ENCODE data around the gene EXOC6.
"Not testable (repeated sequence)": the region's sequence is repeated elsewhere in the genome, so short reads cannot be mapped to it uniquely, and the experiment has no call there.

DNA sequence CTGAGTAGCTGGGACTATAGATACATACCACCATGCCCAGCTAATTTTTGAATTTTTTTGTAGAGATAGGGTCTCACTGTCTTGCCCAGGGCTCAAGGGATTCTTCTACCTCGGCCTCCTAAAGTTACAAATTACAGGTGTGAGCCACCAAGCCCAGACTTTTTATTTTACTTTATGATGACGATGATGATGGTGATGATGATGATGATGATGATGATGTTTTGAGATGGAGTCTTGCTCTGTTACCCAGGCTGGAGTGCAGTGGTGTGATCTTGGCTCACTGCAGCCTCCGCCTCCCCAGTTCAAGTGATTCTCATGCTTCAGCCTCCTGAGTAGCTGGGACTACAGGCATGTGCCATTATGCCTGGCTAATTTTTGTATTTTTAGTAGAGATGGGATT is 252.8 kb downstream of the EXOC6 start:
- TF ChIP-seq EZH2 (IDR thresholded peaks at IDR 0.05; ENCODE audit: borderline replicate concordance, insufficient read depth, low read length, poor library complexity, severe bottlenecking); TAF1 (IDR thresholded peaks at IDR 0.05; ENCODE audit: low read depth); POLR2AphosphoS5 (IDR thresholded peaks at IDR 0.05); EP300 (conservative IDR thresholded peaks at IDR 0.05; ENCODE audit: poor library complexity, severe bottlenecking); REST (IDR thresholded peaks at IDR 0.05; ENCODE audit: borderline replicate concordance); SMC3 (conservative IDR thresholded peaks at IDR 0.05; ENCODE audit: poor library complexity); MXI1 (conservative IDR thresholded peaks at IDR 0.05; ENCODE audit: poor library complexity, severe bottlenecking); RAD21 (conservative IDR thresholded peaks at IDR 0.05): not testable (repeated sequence)
- TF ChIP-seq, protein P1, sequence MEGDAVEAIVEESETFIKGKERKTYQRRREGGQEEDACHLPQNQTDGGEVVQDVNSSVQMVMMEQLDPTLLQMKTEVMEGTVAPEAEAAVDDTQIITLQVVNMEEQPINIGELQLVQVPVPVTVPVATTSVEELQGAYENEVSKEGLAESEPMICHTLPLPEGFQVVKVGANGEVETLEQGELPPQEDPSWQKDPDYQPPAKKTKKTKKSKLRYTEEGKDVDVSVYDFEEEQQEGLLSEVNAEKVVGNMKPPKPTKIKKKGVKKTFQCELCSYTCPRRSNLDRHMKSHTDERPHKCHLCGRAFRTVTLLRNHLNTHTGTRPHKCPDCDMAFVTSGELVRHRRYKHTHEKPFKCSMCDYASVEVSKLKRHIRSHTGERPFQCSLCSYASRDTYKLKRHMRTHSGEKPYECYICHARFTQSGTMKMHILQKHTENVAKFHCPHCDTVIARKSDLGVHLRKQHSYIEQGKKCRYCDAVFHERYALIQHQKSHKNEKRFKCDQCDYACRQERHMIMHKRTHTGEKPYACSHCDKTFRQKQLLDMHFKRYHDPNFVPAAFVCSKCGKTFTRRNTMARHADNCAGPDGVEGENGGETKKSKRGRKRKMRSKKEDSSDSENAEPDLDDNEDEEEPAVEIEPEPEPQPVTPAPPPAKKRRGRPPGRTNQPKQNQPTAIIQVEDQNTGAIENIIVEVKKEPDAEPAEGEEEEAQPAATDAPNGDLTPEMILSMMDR (IDR thresholded peaks at IDR 0.05; ENCODE audit: poor library complexity, severe bottlenecking): not testable (repeated sequence)

Measured in neural cell (in vitro differentiated cells).